SH-SY5Y (cell line): ENCODE measurements around the gene LTN1.

Experiments
- GATA2 ChIP-seq: IDR thresholded peaks from 2 replicates; pipeline ENCODE4 v1.6.1; 2011; ENCODE audit warnings: mild to moderate bottlenecking, low read depth, low read length
- GATA3 ChIP-seq: IDR thresholded peaks from 2 replicates; pipeline ENCODE4 v1.6.1; 2011; ENCODE audit warnings: low read depth, mild to moderate bottlenecking, low read length, moderate library complexity

GRCh38 chr21:28953247-28953646 lies 39.4 kb downstream of the LTN1 start:
- no peak for TF ChIP-seq GATA3
- TF ChIP-seq GATA2: no peak
